Neural progenitor cell (in vitro differentiated cells): ENCODE measurements around the gene TCF7. TPM values are rescaled to one million over a fixed set of nuclear protein-coding genes. Genes with fewer than 3 reads are reported as not detected.

Source experiments
- DNase-seq: peaks from one replicate; pipeline ENCODE4 v3.0.0-alpha.2; 2016; ENCODE audit warnings: low spot score
- H2AFZ ChIP-seq: fragments of 200-600 bp; sonication (generic); replicated peaks from 2 replicates; pipeline ENCODE4 v1.6.1; 2016; ENCODE audit warnings: antibody characterized with exemption
- H3F3A ChIP-seq: fragments of 200-600 bp; sonication (generic); 2 replicates; pipeline ENCODE4 v1.6.1; 2016; ENCODE audit warnings: antibody characterized with exemption, low read depth
- H3K27ac ChIP-seq: fragments of 200-600 bp; sonication (generic); 2 replicates; pipeline ENCODE4 v1.5.1; 2016; ENCODE audit warnings: mild to moderate bottlenecking
- H3K27me3 ChIP-seq: fragments of 200-600 bp; sonication (generic); 2 replicates; pipeline ENCODE4 v1.6.1; 2016; ENCODE audit warnings: mild to moderate bottlenecking, moderate library complexity
- H3K36me3 ChIP-seq: fragments of 200-600 bp; sonication (generic); 2 replicates; pipeline ENCODE4 v1.5.1; 2016
- H3K4me1 ChIP-seq: fragments of 200-600 bp; sonication (generic); 2 replicates; pipeline ENCODE4 v1.6.1; 2016; ENCODE audit warnings: mixed run types
- H3K4me2 ChIP-seq: fragments of 200-600 bp; sonication (generic); 2 replicates; pipeline ENCODE4 v1.6.1; 2016
- H3K4me3 ChIP-seq: fragments of 200-600 bp; sonication (generic); 2 replicates; pipeline ENCODE4 v1.5.1; 2016
- H3K79me2 ChIP-seq: fragments of 200-600 bp; sonication (generic); 2 replicates; pipeline ENCODE4 v1.6.1; 2016; ENCODE audit warnings: low read depth
- H3K9ac ChIP-seq: fragments of 200-600 bp; sonication (generic); 2 replicates; pipeline ENCODE4 v1.6.1; 2016
- H3K9me3 ChIP-seq: fragments of 200-600 bp; sonication (generic); 2 replicates; pipeline ENCODE4 v1.5.1; 2016; ENCODE audit warnings: low read depth
- H4K20me1 ChIP-seq: fragments of 200-600 bp; sonication (generic); 2 replicates; pipeline ENCODE4 v1.6.1; 2016; ENCODE audit warnings: low read depth
- H3K27ac Mint-ChIP-seq: 3 replicates; pipeline ENCODE4 v1.8.0; 2021; ENCODE audit warnings: mixed read lengths
- H3K27me3 Mint-ChIP-seq: 2 replicates; pipeline ENCODE4 v1.8.0; 2022; ENCODE audit warnings: low read depth, mild to moderate bottlenecking, inconsistent platforms, moderate library complexity, mixed read lengths; ENCODE audit not compliant: insufficient read depth
- H3K36me3 Mint-ChIP-seq: 3 replicates; pipeline ENCODE4 v1.8.0; 2021; ENCODE audit warnings: mixed read lengths
- H3K4me1 Mint-ChIP-seq: 3 replicates; pipeline ENCODE4 v1.8.0; 2021; ENCODE audit warnings: mixed read lengths
- H3K4me3 Mint-ChIP-seq: 3 replicates; pipeline ENCODE4 v1.8.0; 2021; ENCODE audit warnings: mild to moderate bottlenecking, moderate library complexity, mixed read lengths
- H3K9me3 Mint-ChIP-seq: 3 replicates; pipeline ENCODE4 v1.8.0; 2020; ENCODE audit warnings: mixed read lengths
- CTCF ChIP-seq: fragments of 200-600 bp; sonication (generic); IDR thresholded peaks from 2 replicates; pipeline ENCODE4 v1.5.1; 2017; ENCODE audit warnings: antibody characterized with exemption, mild to moderate bottlenecking
- EZH2 ChIP-seq: fragments of 200-600 bp; sonication (generic); IDR thresholded peaks from 2 replicates; pipeline ENCODE4 v1.6.1; 2017; ENCODE audit warnings: antibody characterized with exemption, mild to moderate bottlenecking, moderate library complexity
- EZH2phosphoT487 ChIP-seq: fragments of 200-600 bp; sonication (generic); IDR thresholded peaks from 2 replicates; pipeline ENCODE4 v1.6.1; 2017; ENCODE audit warnings: antibody characterized with exemption
- total RNA-seq: library from RNA; depleted of rRNA; stranded (reverse); fragments of >200 nt; gene quantifications from 2 replicates; pipeline ENCODE4 v1.2.3, GENCODE V29; 2015; ENCODE audit warnings: low replicate concordance

TCF7 gene
- total RNA-seq, 1 donor from 2014 or later = 0.73 TPM

GRCh38 chr5:134116789-134117761 is 2.6 kb downstream of the TCF7 start:
- H3K4me2 ChIP-seq = no peak overlapping the region
- no peaks in the 10 kb centered on the region for H3K9me3 ChIP-seq
- H3K4me3 ChIP-seq = no peak overlapping the region
- peaks cover 7% of the 10 kb centered on the region for H3K4me1 ChIP-seq
- H3K9ac ChIP-seq = no peak overlapping the region
- Mint-ChIP-seq H3K27ac (no peak overlapping the region), H3K9me3 (no peaks in the 10 kb centered on the region), H3K4me1 (peaks cover 8% of the 10 kb centered on the region), H3K36me3 (peaks cover 20% of the 10 kb centered on the region), H3K27me3 (peaks cover 11% of the 10 kb centered on the region), H3K4me3 (peak overlapping the region; percentile 79)
- H3K79me2 ChIP-seq = no peaks in the 10 kb centered on the region
- no peaks in the 10 kb centered on the region for H3K36me3 ChIP-seq
- no peak overlapping the region for H2AFZ ChIP-seq
- H4K20me1 ChIP-seq = peaks cover 41% of the 10 kb centered on the region
- TF ChIP-seq EZH2 (no peak), CTCF (no peak), EZH2phosphoT487 (no peak)
- DNase-seq = no peak
- H3K27me3 ChIP-seq = peaks cover 41% of the 10 kb centered on the region
- no peak overlapping the region for H3K27ac ChIP-seq
- H3F3A ChIP-seq = peaks cover 9% of the 10 kb centered on the region

- Histone ChIP-seq H3K4me1 (peaks cover 7% of the 10 kb centered on the region), H3K9me3 (no peaks in the 10 kb centered on the region), H3K79me2 (no peaks in the 10 kb centered on the region), H3K27me3 (peaks cover 28% of the 10 kb centered on the region), H3K4me2 (no peak overlapping the region), H3F3A (peaks cover 9% of the 10 kb centered on the region), H3K9ac (no peak overlapping the region), H4K20me1 (peaks cover 34% of the 10 kb centered on the region), H3K4me3 (no peak overlapping the region), H3K27ac (no peak overlapping the region), H2AFZ (no peak overlapping the region), H3K36me3 (no peaks in the 10 kb centered on the region)
- H3K27me3 Mint-ChIP-seq = peaks cover 12% of the 10 kb centered on the region
- H3K9me3 Mint-ChIP-seq = no peaks in the 10 kb centered on the region
- DNase-seq = no peak
- no peak overlapping the region for H3K4me3 Mint-ChIP-seq
- H3K4me1 Mint-ChIP-seq = peaks cover 8% of the 10 kb centered on the region
- no peak overlapping the region for H3K27ac Mint-ChIP-seq
- peaks cover 20% of the 10 kb centered on the region for H3K36me3 Mint-ChIP-seq
- TF ChIP-seq EZH2phosphoT487 (no peak), CTCF (no peak), EZH2 (no peak)
Observed at GRCh38 chr5:134118212-134118835, 3.8 kb downstream of the TCF7 start.

GRCh38 chr5:134119720-134120119 is 5.2 kb downstream of the TCF7 start:
- Histone ChIP-seq H3K27me3 (peaks cover 18% of the 10 kb centered on the region), H3K4me3 (no peak overlapping the region), H3K27ac (no peak overlapping the region), H4K20me1 (peaks cover 27% of the 10 kb centered on the region), H3K79me2 (no peaks in the 10 kb centered on the region), H3K4me2 (no peak overlapping the region), H3K36me3 (no peaks in the 10 kb centered on the region), H3K4me1 (peaks cover 3% of the 10 kb centered on the region), H3K9me3 (no peaks in the 10 kb centered on the region), H3K9ac (no peak overlapping the region), H2AFZ (no peak overlapping the region), H3F3A (peaks cover 9% of the 10 kb centered on the region)
- H3K9me3 Mint-ChIP-seq = no peaks in the 10 kb centered on the region
- no peak for DNase-seq
- TF ChIP-seq CTCF = no peak
- no peak overlapping the region for H3K4me3 Mint-ChIP-seq
- peaks cover 20% of the 10 kb centered on the region for H3K36me3 Mint-ChIP-seq
- H3K27me3 Mint-ChIP-seq = peaks cover 4% of the 10 kb centered on the region
- H3K27ac Mint-ChIP-seq = no peak overlapping the region
- peaks cover 3% of the 10 kb centered on the region for H3K4me1 Mint-ChIP-seq
